H9 (cell line): ENCODE results near the gene PIK3CD. TPM values are rescaled to one million over a fixed set of nuclear protein-coding genes. Genes with fewer than 3 reads are reported as not detected.

ENCODE experiments used
- DNase-seq: peaks from one replicate; pipeline ENCODE4 v3.0.0-alpha.2; 2017
- H2AFZ ChIP-seq: one replicate; pipeline ENCODE4 v1.6.1; 2013; ENCODE audit warnings: mild to moderate bottlenecking, low read length, control low read depth, moderate library complexity
- H2AK5ac ChIP-seq: 2 replicates; pipeline ENCODE4 v1.6.1; 2013; ENCODE audit warnings: low read length, control low read depth, mixed read lengths; ENCODE audit not compliant: insufficient read length
- H2BK120ac ChIP-seq: one replicate; pipeline ENCODE4 v1.6.1; 2013; ENCODE audit warnings: low read depth, mild to moderate bottlenecking, low read length, control low read depth, inconsistent platforms; ENCODE audit not compliant: poor library complexity, severe bottlenecking
- H2BK12ac ChIP-seq: 2 replicates; pipeline ENCODE4 v1.6.1; 2013; ENCODE audit warnings: low read length, control low read depth, mixed read lengths, low read depth; ENCODE audit not compliant: insufficient read length
- H2BK15ac ChIP-seq: 2 replicates; pipeline ENCODE4 v1.6.1; 2013; ENCODE audit warnings: low read depth, low read length, control low read depth
- H2BK20ac ChIP-seq: one replicate; pipeline ENCODE4 v1.6.1; 2013; ENCODE audit warnings: low read depth, mild to moderate bottlenecking, low read length, control low read depth, inconsistent platforms; ENCODE audit not compliant: poor library complexity, severe bottlenecking
- H2BK5ac ChIP-seq: 2 replicates; pipeline ENCODE4 v1.6.1; 2013; ENCODE audit warnings: low read length, control low read depth, mixed read lengths; ENCODE audit not compliant: insufficient read length
- H3K14ac ChIP-seq: 2 replicates; pipeline ENCODE4 v1.6.1; 2013; ENCODE audit warnings: low read length, control low read depth; ENCODE audit not compliant: insufficient read depth
- H3K18ac ChIP-seq: 2 replicates; pipeline ENCODE4 v1.6.1; 2013; ENCODE audit warnings: low read depth, mild to moderate bottlenecking, mixed read lengths, low read length, control low read depth; ENCODE audit not compliant: insufficient read length
- H3K23ac ChIP-seq: 2 replicates; pipeline ENCODE4 v1.6.1; 2013; ENCODE audit warnings: low read length, control low read depth, mixed read lengths, low read depth; ENCODE audit not compliant: insufficient read length
- H3K23me2 ChIP-seq: 2 replicates; pipeline ENCODE4 v1.6.1; 2013; ENCODE audit warnings: low read depth, mild to moderate bottlenecking, mixed read lengths, low read length, control low read depth; ENCODE audit not compliant: insufficient read length, poor library complexity, severe bottlenecking
- H3K27ac ChIP-seq: 2 replicates; pipeline ENCODE4 v1.5.1; 2013; ENCODE audit warnings: low read length, control low read depth, mixed read lengths, low read depth; ENCODE audit not compliant: insufficient read length
- H3K27me3 ChIP-seq: 2 replicates; pipeline ENCODE4 v1.6.1; 2013; ENCODE audit warnings: low read length, control low read depth, inconsistent platforms; ENCODE audit not compliant: insufficient read depth
- H3K4ac ChIP-seq: 2 replicates; pipeline ENCODE4 v1.6.1; 2013; ENCODE audit warnings: low read depth, mild to moderate bottlenecking, control low read depth, inconsistent platforms, low read length, moderate library complexity
- H3K4me1 ChIP-seq: 2 replicates; pipeline ENCODE4 v1.6.1; 2013; ENCODE audit warnings: low read length, control low read depth, inconsistent platforms; ENCODE audit not compliant: insufficient read depth
- H3K4me2 ChIP-seq: 2 replicates; pipeline ENCODE4 v1.6.1; 2013; ENCODE audit warnings: low read length, control low read depth, mixed read lengths; ENCODE audit not compliant: insufficient read length, insufficient read depth
- H3K56ac ChIP-seq: 2 replicates; pipeline ENCODE4 v1.6.1; 2013; ENCODE audit warnings: low read depth, mild to moderate bottlenecking, mixed read lengths, low read length, control low read depth; ENCODE audit not compliant: insufficient read length
- H3K79me1 ChIP-seq: 2 replicates; pipeline ENCODE4 v1.6.1; 2013; ENCODE audit warnings: low read depth, mild to moderate bottlenecking, moderate library complexity, low read length, control low read depth, inconsistent platforms; ENCODE audit not compliant: insufficient read depth, poor library complexity, severe bottlenecking
- H3K79me2 ChIP-seq: 2 replicates; pipeline ENCODE4 v1.6.1; 2013; ENCODE audit warnings: low read length, control low read depth, inconsistent platforms; ENCODE audit not compliant: insufficient read depth
- H3K9ac ChIP-seq: 2 replicates; pipeline ENCODE4 v1.6.1; 2013; ENCODE audit warnings: low read length, control low read depth, mixed read lengths; ENCODE audit not compliant: insufficient read length; ENCODE audit errors: extremely low read depth
- H3K9me3 ChIP-seq: one replicate; pipeline ENCODE4 v1.6.1; 2013; ENCODE audit warnings: low read depth, low read length, inconsistent platforms; ENCODE audit not compliant: control insufficient read depth
- H3T11ph ChIP-seq: one replicate; pipeline ENCODE4 v1.6.1; 2013; ENCODE audit warnings: mild to moderate bottlenecking, low read length, control low read depth, inconsistent platforms
- H4K20me1 ChIP-seq: one replicate; pipeline ENCODE4 v1.6.1; 2013; ENCODE audit not compliant: control insufficient read depth, insufficient read length, insufficient read depth
- H4K5ac ChIP-seq: 2 replicates; pipeline ENCODE4 v1.6.1; 2013; ENCODE audit warnings: low read depth, mild to moderate bottlenecking, mixed read lengths, low read length, control low read depth; ENCODE audit not compliant: insufficient read length
- H4K8ac ChIP-seq: replicated peaks from 2 replicates; pipeline ENCODE4 v1.6.1; 2013; ENCODE audit warnings: low read length, control low read depth, mixed read lengths, low read depth; ENCODE audit not compliant: insufficient read length
- H4K91ac ChIP-seq: 2 replicates; pipeline ENCODE4 v1.6.1; 2013; ENCODE audit warnings: low read depth, mild to moderate bottlenecking, moderate library complexity, mixed read lengths, low read length, control low read depth; ENCODE audit not compliant: insufficient read length
- H3K27ac Mint-ChIP-seq, 3 experiments: 2 replicates in 2 of 3; 3 replicates in 1 of 3; pipeline ENCODE4 v1.8.0; 2020 to 2021; ENCODE audit warnings: mixed read lengths in 3 of 3, mild to moderate bottlenecking in 1 of 3, moderate library complexity in 1 of 3
- H3K27me3 Mint-ChIP-seq: 2 replicates; pipeline ENCODE4 v1.8.0; 2021; ENCODE audit warnings: low read depth, mild to moderate bottlenecking, moderate library complexity, mixed read lengths
- H3K36me3 Mint-ChIP-seq, 3 experiments: 2 replicates in 2 of 3; 3 replicates in 1 of 3; pipeline ENCODE4 v1.8.0; 2020 to 2021; ENCODE audit warnings: low read depth in 3 of 3, mixed read lengths in 3 of 3; ENCODE audit not compliant: insufficient read depth in 1 of 3
- H3K4me1 Mint-ChIP-seq, 2 experiments: 2 replicates each; pipeline ENCODE4 v1.8.0; 2020; ENCODE audit warnings: mixed read lengths in 2 of 2
- H3K4me3 Mint-ChIP-seq, 2 experiments: 2 replicates in 1 of 2; 3 replicates in 1 of 2; pipeline ENCODE4 v1.8.0; 2020 to 2021; ENCODE audit warnings: mild to moderate bottlenecking in 2 of 2, mixed read lengths in 2 of 2, moderate library complexity in 1 of 2
- H3K9me3 Mint-ChIP-seq, 2 experiments: 2 replicates in 1 of 2; 3 replicates in 1 of 2; pipeline ENCODE4 v1.8.0; 2020; ENCODE audit warnings: mild to moderate bottlenecking in 2 of 2, mixed read lengths in 2 of 2, moderate library complexity in 1 of 2
- CTCF ChIP-seq: fragments of 200-600 bp; sonication (generic); conservative IDR thresholded peaks from 3 replicates; pipeline ENCODE4 v1.8.0; 2021; ENCODE audit warnings: antibody characterized with exemption, mild to moderate bottlenecking
- WGBS: extraction: QIAGEN DNeasy Blood & Tissue Kit; methylation state at CpG from one replicate; pipeline ENCODE4 v1.1.7; 2013; ENCODE audit warnings: missing lambda C conversion rate, low lambda C conversion rate, mixed read lengths; ENCODE audit not compliant: insufficient read length; ENCODE audit errors: extremely low coverage; 5-methylcytosine and 5-hydroxymethylcytosine counted together
- total RNA-seq: library from RNA; stranded (reverse); gene quantifications from 2 replicates; pipeline ENCODE4 v1.2.1, GENCODE V29; 2021

The PIK3CD gene
- total RNA-seq, 1 experiment from 2014 or later: 10.0 TPM

DNA sequence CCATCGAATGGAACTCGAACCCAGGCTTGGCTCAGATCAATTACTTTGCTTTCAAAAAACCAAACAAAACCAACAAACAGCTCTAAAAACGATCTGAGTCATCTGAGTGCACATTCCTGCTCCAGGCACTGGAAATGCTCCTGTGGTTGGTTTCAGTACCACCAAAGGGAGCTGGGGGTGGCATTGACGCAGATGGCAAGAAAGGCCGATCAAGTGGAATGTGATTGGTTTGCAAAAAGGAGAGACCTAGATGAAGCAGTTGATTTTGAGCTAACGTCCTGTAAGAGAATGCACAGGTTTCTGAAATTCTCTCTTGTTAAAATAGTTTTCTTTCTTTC is 39.5 kb downstream of the PIK3CD start:
- H3K4ac ChIP-seq: no peak overlapping the region

More for the DNA sequence above, 39.5 kb downstream of the PIK3CD start:
- H3K27ac Mint-ChIP-seq: no peak overlapping the region
- no peaks in the 10 kb centered on the region for H3K9me3 Mint-ChIP-seq
- H3K4me3 Mint-ChIP-seq: peak overlapping the region in 1 of 2 experiments; percentile 2; a peak in 1 of 5 replicates
- H3K56ac ChIP-seq: no peak overlapping the region
- no peak overlapping the region for H2BK120ac ChIP-seq
- H3K27ac ChIP-seq: no peak overlapping the region
- no peak overlapping the region for H4K91ac ChIP-seq
- H4K8ac ChIP-seq: no peak overlapping the region
- no peak overlapping the region for H3K14ac ChIP-seq
- H2BK5ac ChIP-seq: no peak overlapping the region
- no peak overlapping the region for H3K23ac ChIP-seq
- no peak overlapping the region for H3K9ac ChIP-seq
- no peak overlapping the region for H3K4me2 ChIP-seq
- no peak overlapping the region for H3K18ac ChIP-seq
- H3K4me1 Mint-ChIP-seq: peaks cover 31 to 39% of the 10 kb centered on the region in 2 experiments
- H2BK12ac ChIP-seq: no peak overlapping the region
- H4K20me1 ChIP-seq: no peaks in the 10 kb centered on the region
- peaks cover 32% of the 10 kb centered on the region for H3K23me2 ChIP-seq
- WGBS: no CpG with 5 or more reads among the region's 6 CpGs
- no peaks in the 10 kb centered on the region; a peak in 2 of 7 replicates for H3K36me3 Mint-ChIP-seq
- H3K27me3 Mint-ChIP-seq: peaks cover 37% of the 10 kb centered on the region
- no peak for TF ChIP-seq CTCF
- H3K27me3 ChIP-seq: peaks cover 9% of the 10 kb centered on the region; the same call in 1 of the 2 replicates
- H4K5ac ChIP-seq: no peak overlapping the region
- no peaks in the 10 kb centered on the region for H3K79me2 ChIP-seq
- H2BK15ac ChIP-seq: no peak overlapping the region
- H3T11ph ChIP-seq: no peak overlapping the region
- H2AFZ ChIP-seq: no peak overlapping the region
- H3K79me1 ChIP-seq: no peaks in the 10 kb centered on the region
- no peaks in the 10 kb centered on the region for H3K9me3 ChIP-seq
- H2BK20ac ChIP-seq: no peak overlapping the region
- H3K4me1 ChIP-seq: peaks cover 3% of the 10 kb centered on the region; the same call in 1 of the 2 replicates
- no peak overlapping the region for H2AK5ac ChIP-seq
- no peak for DNase-seq
